Measurements from ENCODE around the gene MAST3.

The MAST3 gene

DNA sequence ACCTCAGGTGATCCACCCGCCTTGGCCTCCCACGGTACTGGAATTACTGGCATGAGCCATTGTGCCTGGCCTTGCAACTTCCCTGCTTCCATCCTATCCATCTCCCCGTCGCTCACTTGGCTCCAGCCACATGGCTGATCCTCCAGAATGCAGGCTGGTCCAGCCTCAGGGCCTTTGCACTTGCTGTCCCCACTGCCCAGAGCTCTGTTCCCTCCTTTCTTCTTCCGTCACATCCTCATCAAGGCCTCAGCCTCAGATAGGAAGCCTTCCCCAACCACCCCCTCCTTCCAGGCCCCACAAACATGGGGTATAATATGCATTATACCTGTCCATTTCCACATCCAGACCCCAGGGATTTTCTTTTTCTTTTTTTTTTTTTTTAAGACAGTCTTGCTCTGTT, 16.2 kb downstream of the MAST3 start:
- H3K9ac ChIP-seq (ENCODE audit: low read depth, low read length, poor library complexity, severe bottlenecking) = no peak overlapping the region
- no peaks in the 10 kb centered on the region for H3F3A ChIP-seq (ENCODE audit: low read depth)
- no peaks in the 10 kb centered on the region for H3K9me2 ChIP-seq (replicated peaks; ENCODE audit: low read depth, low read length)
- peaks cover 6% of the 10 kb centered on the region; the same call in 1 of the 2 replicates for H3K79me2 ChIP-seq (ENCODE audit: insufficient read depth, low read length)
- no peak overlapping the region for H2AFZ ChIP-seq (ENCODE audit: low read length)
- H3K36me3 ChIP-seq (ENCODE audit: insufficient read depth, low read length) = no peaks in the 10 kb centered on the region
- H3K4me2 ChIP-seq (ENCODE audit: low read depth, low read length, poor library complexity, severe bottlenecking) = no peak overlapping the region
- TF ChIP-seq, protein P1, sequence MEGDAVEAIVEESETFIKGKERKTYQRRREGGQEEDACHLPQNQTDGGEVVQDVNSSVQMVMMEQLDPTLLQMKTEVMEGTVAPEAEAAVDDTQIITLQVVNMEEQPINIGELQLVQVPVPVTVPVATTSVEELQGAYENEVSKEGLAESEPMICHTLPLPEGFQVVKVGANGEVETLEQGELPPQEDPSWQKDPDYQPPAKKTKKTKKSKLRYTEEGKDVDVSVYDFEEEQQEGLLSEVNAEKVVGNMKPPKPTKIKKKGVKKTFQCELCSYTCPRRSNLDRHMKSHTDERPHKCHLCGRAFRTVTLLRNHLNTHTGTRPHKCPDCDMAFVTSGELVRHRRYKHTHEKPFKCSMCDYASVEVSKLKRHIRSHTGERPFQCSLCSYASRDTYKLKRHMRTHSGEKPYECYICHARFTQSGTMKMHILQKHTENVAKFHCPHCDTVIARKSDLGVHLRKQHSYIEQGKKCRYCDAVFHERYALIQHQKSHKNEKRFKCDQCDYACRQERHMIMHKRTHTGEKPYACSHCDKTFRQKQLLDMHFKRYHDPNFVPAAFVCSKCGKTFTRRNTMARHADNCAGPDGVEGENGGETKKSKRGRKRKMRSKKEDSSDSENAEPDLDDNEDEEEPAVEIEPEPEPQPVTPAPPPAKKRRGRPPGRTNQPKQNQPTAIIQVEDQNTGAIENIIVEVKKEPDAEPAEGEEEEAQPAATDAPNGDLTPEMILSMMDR (conservative IDR thresholded peaks at IDR 0.05; ENCODE audit: low read length) = no peak
- TF ChIP-seq EZH2phosphoT487 (IDR thresholded peaks at IDR 0.05; ENCODE audit: borderline replicate concordance) = no peak
- no peaks in the 10 kb centered on the region for H4K20me1 ChIP-seq (ENCODE audit: insufficient read depth, low read length, poor library complexity, severe bottlenecking)
- H3K9me3 ChIP-seq (ENCODE audit: insufficient read depth, low read depth, low read length) = no peaks in the 10 kb centered on the region
- H3K4me1 ChIP-seq (ENCODE audit: insufficient read depth, low read length, poor library complexity, severe bottlenecking) = peaks cover 24% of the 10 kb centered on the region
- no peaks in the 10 kb centered on the region for H3K27me3 ChIP-seq (ENCODE audit: insufficient read depth, low read length, poor library complexity, severe bottlenecking)
- no peak overlapping the region for H3K4me3 ChIP-seq (ENCODE audit: low read length, poor library complexity, severe bottlenecking)

DNA sequence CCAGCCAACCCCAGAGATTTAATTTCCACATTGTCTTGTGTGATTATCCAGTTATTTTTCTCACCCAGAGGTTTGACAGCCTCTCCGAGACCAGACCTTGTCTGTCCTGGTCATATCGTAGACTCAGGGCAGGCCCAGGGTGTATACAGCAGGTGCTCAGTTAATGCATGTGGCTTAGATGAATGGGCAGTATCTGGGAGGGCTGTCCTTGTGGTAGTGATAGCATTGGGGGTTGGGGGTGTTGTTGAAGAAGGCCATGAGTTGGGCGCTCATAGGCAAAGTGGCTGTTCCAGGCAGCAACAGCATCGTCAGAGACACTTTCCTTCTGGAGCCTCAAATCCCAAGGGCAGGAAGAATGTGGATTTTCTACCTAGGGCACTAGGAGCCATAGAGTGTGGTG, 16.9 kb downstream of the MAST3 start:
- Histone ChIP-seq H3K4me1 (ENCODE audit: insufficient read depth, low read length, poor library complexity, severe bottlenecking) (peaks cover 29% of the 10 kb centered on the region), H3K79me2 (ENCODE audit: insufficient read depth, low read length) (peaks cover 6% of the 10 kb centered on the region; the same call in 1 of the 2 replicates), H3K4me2 (ENCODE audit: low read depth, low read length, poor library complexity, severe bottlenecking) (no peak overlapping the region), H3K27me3 (ENCODE audit: insufficient read depth, low read length, poor library complexity, severe bottlenecking) (no peaks in the 10 kb centered on the region), H2AFZ (ENCODE audit: low read length) (no peak overlapping the region), H3K9me2 (replicated peaks; ENCODE audit: low read depth, low read length) (no peaks in the 10 kb centered on the region), H3K9me3 (ENCODE audit: insufficient read depth, low read depth, low read length) (no peaks in the 10 kb centered on the region), H3K9ac (ENCODE audit: low read depth, low read length, poor library complexity, severe bottlenecking) (no peak overlapping the region), H3F3A (ENCODE audit: low read depth) (no peaks in the 10 kb centered on the region), H3K36me3 (ENCODE audit: insufficient read depth, low read length) (no peaks in the 10 kb centered on the region), H4K20me1 (ENCODE audit: insufficient read depth, low read length, poor library complexity, severe bottlenecking) (no peaks in the 10 kb centered on the region), H3K4me3 (ENCODE audit: low read length, poor library complexity, severe bottlenecking) (no peak overlapping the region)
- TF ChIP-seq, protein P1 (conservative IDR thresholded peaks at IDR 0.05; ENCODE audit: low read length) = no peak
- no peak for TF ChIP-seq EZH2phosphoT487 (IDR thresholded peaks at IDR 0.05; ENCODE audit: borderline replicate concordance)

DNA sequence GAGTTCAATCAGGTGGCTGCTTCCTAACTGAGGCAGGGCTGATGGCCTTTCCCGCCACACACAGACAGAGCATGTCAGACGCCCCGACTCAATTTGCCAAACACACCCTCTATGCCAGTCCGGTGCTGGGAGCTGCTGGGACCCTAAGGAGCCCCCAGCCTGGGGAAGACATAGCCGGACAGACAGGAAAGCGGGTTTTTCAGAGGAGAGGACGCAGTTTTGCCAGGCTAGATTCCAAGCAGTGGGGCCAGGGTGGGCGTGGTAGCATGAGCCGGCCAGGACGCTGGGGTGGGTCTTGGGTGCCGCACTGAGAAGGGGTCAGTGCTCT, 19.8 kb downstream of the MAST3 start:
- H3K9ac ChIP-seq (ENCODE audit: low read depth, low read length, poor library complexity, severe bottlenecking) = peak overlapping the region; percentile 50

More for the DNA sequence above, 19.8 kb downstream of the MAST3 start:
- Histone ChIP-seq H3K9me3 (ENCODE audit: insufficient read depth, low read depth, low read length) (no peaks in the 10 kb centered on the region), H3K36me3 (ENCODE audit: insufficient read depth, low read length) (no peaks in the 10 kb centered on the region), H3K4me1 (ENCODE audit: insufficient read depth, low read length, poor library complexity, severe bottlenecking) (peaks cover 22% of the 10 kb centered on the region), H3F3A (ENCODE audit: low read depth) (no peaks in the 10 kb centered on the region), H4K20me1 (ENCODE audit: insufficient read depth, low read length, poor library complexity, severe bottlenecking) (no peaks in the 10 kb centered on the region), H3K4me2 (ENCODE audit: low read depth, low read length, poor library complexity, severe bottlenecking) (peak overlapping the region; percentile 96), H2AFZ (ENCODE audit: low read length) (peak overlapping the region; percentile 80; the same call in 1 of the 2 replicates), H3K4me3 (ENCODE audit: low read length, poor library complexity, severe bottlenecking) (peak overlapping the region; percentile 72), H3K79me2 (ENCODE audit: insufficient read depth, low read length) (peaks cover 6% of the 10 kb centered on the region; the same call in 1 of the 2 replicates), H3K9me2 (replicated peaks; ENCODE audit: low read depth, low read length) (no peaks in the 10 kb centered on the region), H3K27me3 (ENCODE audit: insufficient read depth, low read length, poor library complexity, severe bottlenecking) (no peaks in the 10 kb centered on the region)
- no peak for TF ChIP-seq EZH2phosphoT487 (IDR thresholded peaks at IDR 0.05; ENCODE audit: borderline replicate concordance)
- TF ChIP-seq, protein P1 (conservative IDR thresholded peaks at IDR 0.05; ENCODE audit: low read length) = no peak
